Measurements from ENCODE around the gene RBP4. TPM values are rescaled to one million over a fixed set of nuclear protein-coding genes. Genes with fewer than 3 reads are reported as not detected.
A peak's percentile ranks its signal among the peaks of the same experiment; 100 is the strongest.
"Not testable (repeated sequence)": the region's sequence is repeated elsewhere in the genome, so short reads cannot be mapped to it uniquely, and the experiment has no call there.

RBP4 gene
- polyA plus RNA-seq, 1 experiment: not detected

GRCh38 chr10:93552780-93553179 is 48.3 kb downstream of the RBP4 start:
- CTCF ChIA-PET: interaction anchor here (0.5 to 1.8 kb wide), 3 partner anchors 11 to 1026 kb away, joined by 3 to 6 read pairs (median 3); no protein-coding TSS in a partner anchor
- POLR2A ChIA-PET: no interaction called here
- no peaks in the 10 kb centered on the region; the same call in 1 of the 2 replicates for H3K9me3 ChIP-seq (ENCODE audit: control insufficient read depth, insufficient read depth, low read length)
- H3K27me3 ChIP-seq (ENCODE audit: control insufficient read depth, insufficient read depth, low read length): no peaks in the 10 kb centered on the region
- H3K4me3 ChIP-seq (ENCODE audit: low read depth, low read length): no peak overlapping the region
- DNase-seq (ENCODE audit: low read depth, low spot score): no peak
- no peak overlapping the region for H3K27ac ChIP-seq (ENCODE audit: low read depth, low read length)
- no peak for TF ChIP-seq CTCF (IDR thresholded peaks at IDR 0.05; ENCODE audit: low read depth, low read length)

- DNase-seq (ENCODE audit: low read depth, low spot score): no peak
- CTCF ChIA-PET: interaction anchor here (1.8 kb wide), 2 partner anchors 8 to 171 kb away, joined by 4 to 6 read pairs; no protein-coding TSS in a partner anchor
- POLR2A ChIA-PET: no interaction called here
- TF ChIP-seq CTCF (IDR thresholded peaks at IDR 0.05; ENCODE audit: low read depth, low read length): no peak
- H3K27me3 ChIP-seq (ENCODE audit: control insufficient read depth, insufficient read depth, low read length): no peaks in the 10 kb centered on the region
- H3K4me3 ChIP-seq (ENCODE audit: low read depth, low read length): no peak overlapping the region
- H3K27ac ChIP-seq (ENCODE audit: low read depth, low read length): no peak overlapping the region
- no peaks in the 10 kb centered on the region for H3K9me3 ChIP-seq (ENCODE audit: control insufficient read depth, insufficient read depth, low read length)
Observed at GRCh38 chr10:93550606-93551005, 50.4 kb downstream of the RBP4 start.

DNA sequence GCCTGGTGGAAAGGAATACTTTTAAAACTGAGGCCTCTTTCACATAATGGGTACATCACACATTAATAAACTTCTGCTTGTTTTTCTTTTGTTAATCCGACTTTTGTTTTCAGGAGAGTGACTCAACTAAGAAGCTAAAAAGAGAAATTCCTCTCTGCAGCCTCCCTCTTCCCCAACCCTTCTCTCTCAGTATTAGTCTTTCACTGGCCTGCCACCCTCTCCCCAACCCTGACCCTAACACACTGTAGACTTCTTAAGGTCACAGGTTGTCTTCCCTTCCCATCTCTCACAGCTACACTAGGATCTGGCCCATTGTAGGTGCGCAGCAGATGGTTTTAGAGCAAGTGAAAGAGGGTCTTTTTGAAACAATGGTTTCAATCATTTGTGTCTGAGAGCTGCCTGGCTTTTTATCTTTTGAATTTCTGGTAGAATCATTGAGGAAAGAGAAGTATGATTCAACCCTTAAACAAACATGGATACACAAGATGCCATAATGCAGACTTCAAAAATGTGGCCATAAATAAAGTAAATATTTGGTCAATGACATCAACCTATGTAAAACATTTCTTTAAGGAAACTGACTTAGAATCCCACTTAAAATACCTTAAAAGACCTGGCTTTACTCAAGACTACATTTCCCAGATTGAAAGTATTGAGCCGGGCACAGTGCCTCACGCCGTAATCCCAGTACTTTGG is 52.5 kb downstream of the RBP4 start:
- Histone ChIP-seq H3K27me3 (ENCODE audit: control insufficient read depth, insufficient read depth, low read length) (no peaks in the 10 kb centered on the region), H3K4me3 (ENCODE audit: low read depth, low read length) (no peak overlapping the region), H3K9me3 (ENCODE audit: control insufficient read depth, insufficient read depth, low read length) (no peaks in the 10 kb centered on the region), H3K27ac (ENCODE audit: low read depth, low read length) (peak overlapping the region; percentile 57)
- ChIA-PET POLR2A (no interaction called here), CTCF (no interaction called here)
- no peak for DNase-seq (ENCODE audit: low read depth, low spot score)
- TF ChIP-seq CTCF (IDR thresholded peaks at IDR 0.05; ENCODE audit: low read depth, low read length): no peak

- POLR2A ChIA-PET: no interaction called here
- no peak overlapping the region for H3K4me3 ChIP-seq (ENCODE audit: low read depth, low read length)
- H3K27me3 ChIP-seq (ENCODE audit: control insufficient read depth, insufficient read depth, low read length): peaks cover 4% of the 10 kb centered on the region
- H3K9me3 ChIP-seq (ENCODE audit: control insufficient read depth, insufficient read depth, low read length): no peaks in the 10 kb centered on the region
- no peak overlapping the region for H3K27ac ChIP-seq (ENCODE audit: low read depth, low read length)
- no peak for DNase-seq (ENCODE audit: low read depth, low spot score)
- CTCF ChIA-PET: no interaction called here
- TF ChIP-seq CTCF (IDR thresholded peaks at IDR 0.05; ENCODE audit: low read depth, low read length): no peak
Observed at GRCh38 chr10:93547522-93547921, 53.5 kb downstream of the RBP4 start.

DNA sequence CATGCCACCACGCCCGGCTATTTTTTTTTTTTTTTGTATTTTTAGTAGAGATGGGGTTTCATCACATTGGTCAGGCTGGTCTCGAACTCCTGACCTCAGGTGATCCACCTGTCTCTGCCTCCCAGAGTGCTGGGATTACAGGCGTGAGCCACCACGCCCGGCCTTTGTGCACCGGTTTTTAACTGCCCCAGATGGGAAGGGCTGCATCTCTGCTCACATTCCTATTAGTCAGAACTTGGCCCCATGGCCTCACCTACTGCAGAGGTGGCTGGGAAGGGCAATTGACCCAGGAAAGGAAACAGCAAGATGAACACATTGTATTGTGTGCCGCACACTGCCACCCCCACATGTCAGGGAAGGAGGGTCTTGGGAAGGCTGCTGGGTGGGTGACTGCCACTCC is 54.0 kb downstream of the RBP4 start:
- CTCF ChIA-PET; DNase-seq (ENCODE audit: low read depth, low spot score); H3K9me3 ChIP-seq (ENCODE audit: control insufficient read depth, insufficient read depth, low read length); POLR2A ChIA-PET; H3K4me3 ChIP-seq (ENCODE audit: low read depth, low read length); H3K27ac ChIP-seq (ENCODE audit: low read depth, low read length); H3K27me3 ChIP-seq (ENCODE audit: control insufficient read depth, insufficient read depth, low read length): not testable (repeated sequence)

Measured in AG04450 (cell line).